Omental fat pad (tissue), 4 donors: ENCODE data around the gene GTPBP3. TPM values are rescaled to one million over a fixed set of nuclear protein-coding genes. Genes with fewer than 3 reads are reported as not detected.
A peak's percentile ranks its signal among the peaks of the same experiment; 100 is the strongest.

ENCODE experiments used
- ATAC-seq: fragments of 150-250 bp; one replicate; pipeline ENCODE4 v1.9.1; 2016; ENCODE audit warnings: mild to moderate bottlenecking, moderate library complexity; ENCODE audit not compliant: low FRiP score
- DNase-seq: peaks from one replicate; pipeline ENCODE4 v3.0.0-alpha.2; 2019; ENCODE audit warnings: low spot score
- total RNA-seq, 4 donors: library from RNA; depleted of rRNA; stranded (reverse); fragments of >200 nt; gene quantifications; one replicate each; pipeline ENCODE4 v1.1.0, GENCODE V29; 2016
- TF ChIP-seq, protein P1 (sequence below), 3 donors: fragments of 450-650 bp; IDR thresholded peaks; one replicate each; pipeline ENCODE4 v1.5.1; 2016 to 2017; ENCODE audit warnings: antibody characterized with exemption in 3 of 3, mild to moderate bottlenecking in 3 of 3, moderate library complexity in 2 of 3

GTPBP3 gene
- total RNA-seq, 4 donors from 2014 or later = 7.2 to 36.4 (median 12.0) TPM

DNA sequence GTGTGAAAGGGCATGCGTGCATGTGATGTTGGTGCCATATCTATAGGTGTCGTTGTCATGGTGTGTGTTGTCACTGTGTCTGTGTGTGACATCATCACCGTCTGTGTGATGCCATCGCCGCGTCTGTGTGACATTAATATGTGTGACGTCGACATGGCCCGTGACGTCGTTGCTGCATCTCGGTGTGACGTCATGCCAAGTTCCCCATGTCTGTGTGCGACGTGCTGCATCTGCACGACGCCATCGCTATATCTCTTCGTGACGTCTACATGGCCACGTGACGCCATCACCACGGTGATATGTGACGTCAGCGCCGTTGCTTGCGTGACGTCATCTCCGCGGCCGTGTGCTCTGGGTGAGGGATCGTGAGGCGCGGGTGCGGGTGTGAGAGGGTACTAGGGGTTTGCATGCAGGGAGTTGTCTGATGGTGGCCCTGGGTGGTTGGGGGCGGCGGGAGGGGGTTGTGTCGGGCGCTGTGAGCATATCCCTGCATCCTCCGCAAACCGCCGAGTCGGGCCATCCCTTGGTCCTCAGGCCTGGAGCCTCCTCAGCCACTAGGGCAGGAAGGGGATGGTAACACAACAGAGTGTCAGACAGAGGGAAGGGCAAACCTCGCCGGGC, 14.6 kb downstream of the GTPBP3 start:
- ATAC-seq = no peak
- DNase-seq = no peak
- TF ChIP-seq, protein P1, sequence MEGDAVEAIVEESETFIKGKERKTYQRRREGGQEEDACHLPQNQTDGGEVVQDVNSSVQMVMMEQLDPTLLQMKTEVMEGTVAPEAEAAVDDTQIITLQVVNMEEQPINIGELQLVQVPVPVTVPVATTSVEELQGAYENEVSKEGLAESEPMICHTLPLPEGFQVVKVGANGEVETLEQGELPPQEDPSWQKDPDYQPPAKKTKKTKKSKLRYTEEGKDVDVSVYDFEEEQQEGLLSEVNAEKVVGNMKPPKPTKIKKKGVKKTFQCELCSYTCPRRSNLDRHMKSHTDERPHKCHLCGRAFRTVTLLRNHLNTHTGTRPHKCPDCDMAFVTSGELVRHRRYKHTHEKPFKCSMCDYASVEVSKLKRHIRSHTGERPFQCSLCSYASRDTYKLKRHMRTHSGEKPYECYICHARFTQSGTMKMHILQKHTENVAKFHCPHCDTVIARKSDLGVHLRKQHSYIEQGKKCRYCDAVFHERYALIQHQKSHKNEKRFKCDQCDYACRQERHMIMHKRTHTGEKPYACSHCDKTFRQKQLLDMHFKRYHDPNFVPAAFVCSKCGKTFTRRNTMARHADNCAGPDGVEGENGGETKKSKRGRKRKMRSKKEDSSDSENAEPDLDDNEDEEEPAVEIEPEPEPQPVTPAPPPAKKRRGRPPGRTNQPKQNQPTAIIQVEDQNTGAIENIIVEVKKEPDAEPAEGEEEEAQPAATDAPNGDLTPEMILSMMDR (IDR thresholded peaks at IDR 0.05) = no peak

GRCh38 chr19:17352608-17353280, 15.4 kb downstream of the GTPBP3 start:
- TF ChIP-seq, protein P1 (IDR thresholded peaks at IDR 0.05) = no peak
- DNase-seq = no peak
- ATAC-seq = no peak

DNA sequence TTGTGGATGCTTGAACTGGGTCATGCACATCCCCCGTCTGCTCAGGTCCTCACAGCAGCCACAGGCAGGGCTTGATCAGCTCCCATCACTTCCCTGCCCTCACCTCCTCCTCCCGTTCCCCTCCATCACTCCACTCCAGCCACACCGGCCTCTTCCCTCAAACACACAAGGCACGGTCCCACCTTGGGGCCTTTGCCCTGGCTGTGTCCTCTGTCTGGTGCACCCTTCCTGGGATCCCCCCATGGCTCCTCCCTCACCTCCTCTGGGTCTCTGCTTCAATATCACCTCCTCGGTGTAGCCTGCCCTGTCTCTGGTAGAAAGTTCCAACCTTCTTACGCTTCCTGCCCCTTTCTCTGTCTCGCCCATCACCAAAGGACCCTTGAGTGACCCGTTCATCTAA, 16.0 kb downstream of the GTPBP3 start:
- TF ChIP-seq, protein P1 (IDR thresholded peaks at IDR 0.05) = no peak

GRCh38 chr19:17357078-17357666, 19.8 kb downstream of the GTPBP3 start:
- no peak for ATAC-seq

More for the DNA sequence above, 16.0 kb downstream of the GTPBP3 start:
- ATAC-seq (no peak), DNase-seq (no peak)

GRCh38 chr19:17357724-17358123, 20.4 kb downstream of the GTPBP3 start:
- ATAC-seq (no peak), DNase-seq (no peak)
- TF ChIP-seq, protein P1 (IDR thresholded peaks at IDR 0.05) = no peak

More at GRCh38 chr19:17357078-17357666, 19.8 kb downstream of the GTPBP3 start:
- TF ChIP-seq, protein P1 (IDR thresholded peaks at IDR 0.05) = no peak
- DNase-seq = no peak

DNA sequence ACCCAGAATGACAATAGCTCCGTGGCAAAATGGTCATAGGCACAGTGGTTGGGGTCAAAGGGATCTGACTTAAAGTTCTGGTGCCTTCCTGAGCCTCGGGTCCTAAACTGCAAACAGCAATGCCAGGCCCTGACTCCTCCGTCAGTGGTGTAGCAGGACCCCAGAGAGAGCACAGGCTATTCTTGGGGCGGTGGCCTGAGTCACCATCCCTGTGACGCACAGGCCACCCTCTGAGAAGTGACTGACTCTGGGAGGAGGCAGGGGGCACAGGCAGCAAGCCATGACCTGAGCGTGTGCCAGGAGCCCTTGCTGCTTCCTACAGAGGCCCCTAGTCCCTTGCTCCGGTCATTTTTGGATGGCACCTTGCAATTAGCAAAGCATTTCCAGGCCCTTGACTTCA, 21.0 kb downstream of the GTPBP3 start:
- no peak for DNase-seq
- TF ChIP-seq, protein P1 (IDR thresholded peaks at IDR 0.05) = no peak
- ATAC-seq = peak; percentile 68
